Stimulated activated CD8-positive, alpha-beta memory T cell treated with anti-CD3 and anti-CD28 coated beads, Interleukin-12 subunit alpha, Interleukin-12 subunit beta, amount 100 ng/mL, for 4 hours (primary cell): ENCODE measurements around the gene RAI1.
A peak's percentile ranks its signal among the peaks of the same experiment; 100 is the strongest.

ENCODE experiments used
- DNase-seq: peaks from one replicate; pipeline ENCODE4 v3.0.0-alpha.2; 2020; ENCODE audit warnings: low read depth

The RAI1 gene

DNA sequence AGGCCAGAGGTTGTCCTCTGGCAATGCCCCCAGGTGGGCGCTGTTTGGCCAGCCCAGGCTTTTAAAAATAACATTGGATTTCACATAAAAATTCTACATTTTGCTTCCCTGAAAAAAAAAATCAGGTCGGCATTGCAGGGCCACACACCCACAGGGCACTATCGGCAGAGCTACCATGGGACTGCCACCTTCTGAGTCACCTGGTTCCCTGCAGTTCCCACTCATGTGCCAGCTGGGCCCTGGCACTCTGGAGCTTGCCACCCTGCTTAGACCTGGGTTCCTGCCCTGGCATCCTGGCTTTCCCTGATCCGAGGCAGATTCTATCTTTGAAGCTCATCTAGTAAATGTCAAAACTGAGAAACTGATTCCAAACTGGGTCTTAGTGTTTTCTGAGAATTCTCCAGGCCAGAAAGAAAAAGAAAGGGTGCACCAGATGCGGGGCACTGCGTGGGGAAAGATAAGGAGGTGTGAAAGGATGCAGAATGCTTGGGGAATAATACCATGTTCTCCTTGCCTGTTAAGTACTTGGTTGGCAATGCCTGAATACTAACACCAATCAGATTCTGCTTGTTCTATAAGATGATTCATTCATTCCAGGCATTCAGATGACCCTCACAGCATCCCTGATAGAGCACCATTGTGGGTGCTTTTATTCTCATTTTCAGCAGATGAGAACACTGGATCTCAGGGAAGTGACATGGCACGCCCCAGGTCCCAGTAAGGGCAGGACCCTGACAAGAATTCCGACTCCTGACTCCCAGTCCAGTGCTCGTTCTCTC is 51.8 kb downstream of the RAI1 start:
- no peak for DNase-seq

DNA sequence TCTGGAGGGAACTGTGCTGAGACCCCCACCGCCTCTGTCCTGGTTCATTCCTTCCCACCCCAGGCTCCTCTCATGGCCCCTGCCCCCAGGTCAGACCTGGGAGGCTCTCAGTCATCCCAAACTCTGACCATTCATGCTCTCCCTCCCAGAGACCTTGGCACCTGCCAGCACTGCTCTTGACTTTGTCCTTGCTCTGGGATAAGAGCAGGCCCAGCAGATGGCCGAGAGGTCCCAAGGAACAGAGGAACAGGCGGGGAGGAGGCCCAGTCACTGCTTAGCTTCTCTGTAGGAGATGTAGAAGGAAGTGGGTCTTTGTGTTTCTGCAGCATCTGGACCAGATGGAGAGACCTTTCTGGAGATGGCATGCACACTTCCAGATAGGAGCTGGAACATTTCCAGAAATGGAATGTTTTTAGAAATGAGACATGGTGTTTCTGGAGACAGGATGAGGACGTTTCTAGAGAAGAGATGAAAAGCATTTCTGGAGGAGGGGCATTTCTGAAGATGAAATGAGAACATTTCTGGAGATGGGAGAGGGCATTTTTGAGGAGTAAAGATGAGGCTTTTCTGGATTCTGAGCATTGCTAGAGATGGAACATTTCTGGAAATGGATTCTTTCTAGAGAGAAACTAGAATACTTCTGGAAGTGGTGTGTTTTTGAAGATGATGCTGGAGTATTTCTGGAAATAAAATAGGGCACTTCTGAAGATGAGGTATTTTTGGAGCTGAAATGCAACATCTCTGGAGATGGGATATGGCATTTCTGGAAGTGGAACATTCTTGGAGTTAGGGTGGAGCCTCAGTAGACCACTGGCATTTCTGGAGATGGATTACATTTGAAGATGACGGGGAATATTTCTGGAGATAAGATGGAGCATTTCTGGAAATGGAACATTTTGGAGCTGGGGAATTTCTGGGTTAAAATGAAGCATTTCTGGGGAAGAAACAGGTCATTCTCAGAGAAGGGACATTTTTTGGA is 55.2 kb downstream of the RAI1 start:
- no peak for DNase-seq

- no peak for DNase-seq
These were observed 57.0 kb downstream of the RAI1 start for GRCh38 chr17:17737961-17738894.

DNA sequence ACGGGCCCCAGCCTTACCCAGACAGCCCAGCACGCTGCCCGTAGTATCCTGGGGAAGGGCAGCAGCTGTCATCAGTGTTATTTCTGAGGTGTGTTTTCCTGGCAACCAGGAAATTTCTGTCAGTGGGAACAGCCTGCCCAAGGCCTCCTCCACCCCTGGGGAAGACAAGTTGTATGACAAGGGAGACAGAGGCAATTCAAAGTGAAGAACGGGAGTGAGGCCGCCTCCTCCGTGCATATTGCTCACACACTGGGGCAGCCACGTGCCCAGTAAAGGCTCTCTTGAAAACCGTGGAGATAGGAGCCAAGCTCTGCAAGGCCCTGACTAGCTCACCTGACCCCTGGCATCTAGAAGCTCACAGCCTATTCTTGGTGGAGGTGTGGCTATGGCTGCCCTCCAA is 57.6 kb downstream of the RAI1 start:
- no peak for DNase-seq

- no peak for DNase-seq
These were observed 58.3 kb downstream of the RAI1 start for GRCh38 chr17:17739388-17740066.

DNA sequence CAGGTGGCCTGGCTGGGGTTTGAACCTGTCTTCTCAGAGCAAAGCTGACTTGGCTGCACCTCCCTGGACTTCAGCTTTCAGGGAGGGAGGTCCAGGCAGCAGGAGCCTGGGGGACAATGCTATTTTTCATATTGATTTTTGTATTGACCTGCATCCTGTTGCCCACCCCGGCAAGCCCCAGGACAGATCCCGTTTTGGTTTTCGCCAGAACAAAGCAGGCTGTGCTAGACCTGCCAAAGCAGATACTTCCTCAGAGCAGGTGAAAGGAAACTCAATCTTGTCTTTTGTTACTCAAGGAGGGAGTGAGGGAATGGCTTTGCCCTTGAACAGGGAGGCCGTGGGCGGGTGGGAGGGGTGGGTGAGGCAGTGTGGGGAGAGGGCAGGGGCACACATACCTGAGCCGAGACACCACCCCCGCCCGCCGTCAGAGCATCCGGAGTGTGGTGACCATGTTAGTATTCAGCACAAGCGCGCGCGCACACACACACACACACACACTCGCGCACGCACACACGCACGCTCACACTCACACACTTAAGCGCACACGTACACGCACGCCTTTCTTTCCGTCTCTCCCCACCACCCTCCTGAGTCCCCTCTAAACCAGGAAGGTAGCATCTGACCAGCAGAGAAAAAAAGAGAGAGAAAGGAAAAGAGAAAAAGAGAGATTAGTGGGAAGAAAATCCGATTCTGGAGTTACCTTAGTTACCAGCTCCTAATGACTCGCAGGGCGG is 59.5 kb downstream of the RAI1 start:
- peak; percentile 48 for DNase-seq

- no peak for DNase-seq
These were observed 60.2 kb downstream of the RAI1 start for GRCh38 chr17:17741349-17742023.

GRCh38 chr17:17742133-17742621 is 60.9 kb downstream of the RAI1 start:
- DNase-seq = no peak

DNA sequence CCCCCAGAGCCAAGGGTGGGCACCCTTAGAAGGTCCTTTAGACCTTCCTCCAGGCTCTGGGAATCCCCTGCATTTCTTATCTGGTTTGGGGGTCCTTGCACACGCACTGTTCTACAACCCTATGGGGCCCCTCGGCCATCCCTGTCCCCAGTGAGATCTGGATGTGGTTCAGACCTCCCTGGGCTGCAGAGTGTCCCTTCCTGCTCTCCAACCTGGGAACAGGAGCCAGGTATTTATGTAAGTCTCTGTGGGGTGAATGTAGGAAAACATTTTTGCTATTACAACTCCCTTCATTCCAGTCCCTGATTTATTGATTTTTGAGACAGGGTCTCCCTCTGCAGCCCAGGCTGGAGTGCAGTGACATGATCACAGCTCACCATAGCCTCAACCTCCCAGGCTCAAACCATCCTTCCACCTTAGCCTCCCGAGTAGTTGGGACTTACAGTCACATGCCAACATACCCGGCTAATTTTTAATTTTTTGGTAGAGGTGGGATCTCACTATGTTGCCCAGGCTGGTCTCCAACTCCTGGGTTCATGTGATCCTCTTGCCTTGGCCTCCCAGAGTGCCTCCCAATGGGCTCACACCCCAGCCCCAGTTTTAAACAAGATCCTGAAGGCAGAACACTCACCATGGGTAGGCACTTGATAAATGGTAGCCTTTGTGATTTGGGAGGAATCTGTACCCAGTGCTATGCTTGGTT is 61.6 kb downstream of the RAI1 start:
- DNase-seq = no peak

GRCh38 chr17:17743391-17744112 is 62.3 kb downstream of the RAI1 start:
- DNase-seq = no peak

GRCh38 chr17:17744116-17744515 is 62.9 kb downstream of the RAI1 start:
- DNase-seq = no peak

DNA sequence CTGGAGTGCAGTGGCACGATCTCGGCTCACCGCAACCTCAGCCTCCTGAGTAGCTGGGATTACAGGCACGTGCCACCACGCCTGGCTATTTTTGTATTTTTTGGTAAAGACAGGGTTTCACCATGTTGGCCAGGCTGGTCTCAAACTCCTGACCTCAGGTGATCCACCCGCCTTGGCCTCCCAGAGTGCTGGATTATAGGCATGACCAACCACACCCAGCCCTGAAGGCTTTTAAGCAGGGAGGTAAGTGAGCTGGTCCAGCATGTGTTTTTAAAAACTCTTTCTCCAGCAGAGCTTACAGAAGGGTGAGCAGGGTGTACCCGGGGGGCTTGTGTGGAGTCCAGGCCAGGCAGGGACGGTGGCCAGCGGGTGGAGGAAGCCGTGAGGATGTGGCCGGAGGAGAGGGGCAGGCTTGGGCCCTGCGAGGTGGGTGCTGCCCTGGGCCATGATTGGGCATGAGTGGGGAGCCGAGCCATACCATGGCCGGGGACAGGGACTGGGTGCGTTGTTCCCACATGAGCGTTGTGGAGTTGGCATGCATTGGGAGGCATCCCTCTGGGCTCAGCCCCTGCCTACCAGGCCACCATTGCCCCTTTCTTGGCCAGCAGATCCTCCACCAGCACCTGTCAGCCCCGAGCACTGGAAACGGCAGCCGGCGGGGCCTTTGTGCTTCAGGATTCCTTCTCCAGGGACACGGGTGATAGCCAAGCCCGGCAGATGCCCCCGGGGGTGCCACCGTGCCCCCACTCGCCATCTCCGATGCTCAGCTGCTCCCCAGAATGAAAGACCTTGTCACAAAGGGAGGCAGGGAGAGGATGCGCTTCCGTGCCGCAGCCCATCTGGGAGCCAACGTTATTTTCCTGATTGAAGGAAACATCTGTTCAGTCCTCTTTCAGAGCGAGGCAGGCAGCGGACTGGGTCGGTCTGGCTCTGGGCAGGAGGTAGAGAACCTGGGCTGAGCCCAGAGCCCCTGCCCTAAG is 64.5 kb downstream of the RAI1 start:
- no peak for DNase-seq

DNA sequence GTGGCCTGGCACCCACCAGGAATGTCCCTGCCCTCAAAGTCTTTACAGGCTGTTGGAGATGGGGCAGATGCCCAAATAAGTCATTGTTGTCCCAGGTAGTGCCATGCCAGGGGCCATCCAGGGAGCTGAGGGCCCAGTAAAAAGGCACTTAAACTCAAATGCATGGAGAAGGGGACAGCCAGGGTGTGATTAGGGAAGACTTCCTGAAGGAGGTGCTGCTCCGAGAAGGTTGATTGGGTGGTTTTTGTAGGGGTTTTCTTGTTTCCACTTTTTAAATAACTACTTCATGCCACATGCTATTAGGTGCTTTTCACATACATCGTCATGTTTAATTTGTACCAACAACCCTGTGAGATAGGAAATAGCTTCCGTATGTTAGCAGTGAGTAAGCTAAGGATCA is 66.9 kb downstream of the RAI1 start:
- no peak for DNase-seq

DNA sequence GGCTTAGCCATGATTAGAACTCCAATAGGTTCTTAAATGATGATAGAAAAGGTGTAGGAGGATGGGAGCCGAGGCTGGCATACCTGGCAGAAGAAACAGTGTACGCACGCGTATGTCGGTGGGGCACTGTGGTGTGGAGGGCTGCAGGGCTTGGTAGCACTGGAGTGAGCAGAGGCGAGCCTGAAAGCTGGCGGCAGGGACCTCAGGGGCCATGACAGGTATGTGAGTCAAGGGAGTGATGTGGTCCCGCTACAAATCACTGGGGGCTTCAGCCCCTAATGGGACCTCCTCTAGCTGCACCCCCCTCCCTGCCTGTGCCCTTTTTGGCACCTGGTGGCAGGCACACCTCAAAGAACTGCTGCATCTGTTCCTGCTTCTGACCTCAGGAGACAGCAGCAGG is 67.3 kb downstream of the RAI1 start:
- no peak for DNase-seq

DNA sequence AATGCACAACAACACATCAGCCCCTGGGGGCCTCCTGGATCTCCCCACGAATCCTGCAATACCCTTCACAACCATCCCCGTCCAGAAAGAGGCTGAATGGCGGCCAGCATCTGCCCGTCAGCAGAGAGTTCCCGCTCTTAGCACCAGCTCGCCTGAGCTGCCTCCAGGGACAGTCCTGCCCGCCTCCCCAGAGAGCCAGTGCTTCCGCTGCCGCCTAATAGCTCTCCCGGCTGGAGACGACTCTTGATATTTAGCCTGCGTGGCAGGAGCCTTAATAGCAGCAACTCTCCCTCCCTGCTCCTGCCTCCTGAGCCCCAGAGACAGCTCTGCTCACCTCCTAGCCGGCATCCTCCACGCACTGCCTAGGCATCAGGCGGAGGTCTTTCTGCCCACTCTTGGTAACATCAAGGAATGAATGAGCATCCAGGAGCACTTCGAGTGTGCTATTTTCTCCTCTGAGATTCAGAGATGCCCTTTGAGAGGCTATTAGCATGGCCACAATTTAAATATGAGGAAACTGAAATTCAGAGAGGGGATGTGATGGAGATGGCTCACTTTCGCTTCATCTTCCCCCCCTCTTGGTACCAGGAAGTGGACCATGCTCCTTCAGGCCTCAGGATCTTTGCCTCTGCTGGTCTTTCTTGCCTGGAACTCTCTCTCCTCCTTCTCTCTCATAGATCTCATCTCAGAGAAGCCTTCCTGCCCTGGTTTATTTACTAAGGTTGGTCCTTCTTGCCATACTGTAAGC is 67.9 kb downstream of the RAI1 start:
- no peak for DNase-seq

DNA sequence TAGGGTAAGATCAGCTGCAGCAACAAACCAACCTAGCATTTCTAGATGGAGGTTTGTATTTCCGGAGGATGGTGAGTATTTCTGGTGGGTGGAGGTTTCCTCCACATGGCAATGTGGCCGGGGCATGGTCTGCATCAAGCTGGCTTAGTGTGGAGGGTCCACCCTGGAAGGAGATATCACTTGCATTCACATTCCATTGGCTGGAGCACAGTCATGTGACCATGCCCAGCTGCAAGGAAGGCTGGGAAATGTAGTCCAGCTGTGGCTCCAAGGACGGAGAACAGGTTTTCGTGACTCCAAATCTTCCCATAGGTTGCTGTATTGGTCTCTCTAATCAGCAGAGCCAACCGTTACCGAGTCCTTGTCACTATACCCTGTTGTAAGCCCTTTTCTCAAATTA is 68.7 kb downstream of the RAI1 start:
- no peak for DNase-seq

GRCh38 chr17:17750881-17751280 is 69.6 kb downstream of the RAI1 start:
- DNase-seq = no peak
